Gastrocnemius medialis (tissue), 4 donors: ENCODE data around the gene DRC3. TPM values are rescaled to one million over a fixed set of nuclear protein-coding genes. Genes with fewer than 3 reads are reported as not detected.
"Not testable (repeated sequence)": the region's sequence is repeated elsewhere in the genome, so short reads cannot be mapped to it uniquely, and the experiment has no call there.

ENCODE experiments used
- ATAC-seq, 2 donors: fragments of 150-250 bp; one replicate each; pipeline ENCODE4 v1.9.1; 2016
- DNase-seq, 2 donors: peaks; one replicate each; pipeline ENCODE4 v3.0.0-alpha.2; 2019
- H3K27ac ChIP-seq, 4 donors: fragments of 200-600 bp; sonication (generic); 1 replicate in 1 of 4; 2 replicates in 3 of 4; pipeline ENCODE4 v1.5.1; 2016 to 2018; ENCODE audit warnings: mild to moderate bottlenecking in 2 of 4, moderate library complexity in 1 of 4
- H3K27me3 ChIP-seq, 3 donors: fragments of 200-600 bp; sonication (generic) in 2 of 3; 1 replicate in 1 of 3; 2 replicates in 2 of 3; pipeline versions ENCODE4 v1.5.1 to v1.6.0; 2016 to 2019; ENCODE audit warnings: mild to moderate bottlenecking in 1 of 3, moderate library complexity in 1 of 3
- H3K36me3 ChIP-seq, 2 donors: fragments of 200-600 bp; sonication (generic) in 1 of 2; one replicate each; pipeline ENCODE4 v1.5.1; 2017 to 2018
- H3K4me1 ChIP-seq, 2 donors: fragments of 200-600 bp; sonication (generic) in 1 of 2; one replicate each; pipeline ENCODE4 v1.5.1; 2016 to 2017; ENCODE audit warnings: mild to moderate bottlenecking in 2 of 2
- H3K4me3 ChIP-seq, 4 donors: fragments of 200-600 bp; sonication (generic) in 3 of 4; 1 replicate in 1 of 4; 2 replicates in 3 of 4; pipeline ENCODE4 v1.5.1; 2016 to 2019; ENCODE audit warnings: mild to moderate bottlenecking in 2 of 4
- H3K9me3 ChIP-seq, 3 donors: fragments of 200-600 bp; sonication (generic) in 2 of 3; 1 replicate in 1 of 3; 2 replicates in 2 of 3; pipeline ENCODE4 v1.5.1; 2016 to 2019
- POLR2A ChIP-seq, 2 donors: fragments of 450-650 bp; IDR thresholded peaks; one replicate each; pipeline ENCODE4 v1.6.1; 2017; ENCODE audit warnings: antibody characterized with exemption in 2 of 2, mild to moderate bottlenecking in 2 of 2, moderate library complexity in 2 of 2
- in situ Hi-C, 4 donors: fragments of 200-750 bp; cut with MboI; loops; one replicate each; pipeline versions ENCODE4 v1.15.0 to v1.8.0; 2017; ENCODE audit warnings: low sequenced_read_pairs in 4 of 4
- intact Hi-C: fragments of 100-400 bp; cut with DNase I; formaldehyde crosslinking; loops from one replicate; pipeline ENCODE4 v1.15.1; 2023; ENCODE audit warnings: low total_unique reads
- total RNA-seq, 4 donors: library from RNA; depleted of rRNA; stranded (reverse); fragments of >200 nt; gene quantifications; one replicate each; pipeline versions ENCODE4 v1.1.0 to v1.2.3, GENCODE V29; 2016
- TF ChIP-seq, protein P1 (sequence below), 5 experiments: fragments of 450-650 bp in 3 of 5; fragments of 200-600 bp in 2 of 5; sonication (generic) in 2 of 5; IDR thresholded peaks in 4 of 5; conservative IDR thresholded peaks in 1 of 5; 1 replicate in 4 of 5; 2 replicates in 1 of 5; pipeline ENCODE4 v1.5.1; 2016 to 2019; ENCODE audit warnings: antibody characterized with exemption in 5 of 5, mild to moderate bottlenecking in 3 of 5, moderate library complexity in 3 of 5

Gene DRC3
- total RNA-seq, 4 donors from 2014 or later, result 0.05 to 0.81 (median 0.28) TPM

DNA sequence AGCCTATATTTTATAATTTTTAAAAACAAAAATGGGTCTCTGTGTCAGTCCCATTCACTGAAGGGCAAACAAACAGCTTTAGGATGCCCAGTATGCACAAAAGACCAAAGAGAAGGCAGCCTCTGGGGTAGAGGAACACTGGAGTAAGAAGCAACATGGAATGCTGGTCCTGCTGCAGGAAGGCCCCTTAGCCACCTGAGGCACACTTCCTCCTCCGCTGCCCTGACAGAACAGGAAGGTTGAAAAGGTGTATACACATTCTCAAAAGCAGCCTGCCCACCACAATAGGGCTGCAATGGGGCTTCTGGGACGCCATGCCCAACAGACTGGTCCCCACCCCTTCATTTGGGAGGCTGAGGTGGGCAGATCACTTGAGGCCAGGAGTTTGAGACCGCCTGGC, 20.0 kb upstream of the DRC3 start:
- no peaks in the 10 kb centered on the region for H3K36me3 ChIP-seq
- no peak overlapping the region for H3K4me3 ChIP-seq
- H3K9me3 ChIP-seq, result no peaks in the 10 kb centered on the region
- H3K27ac ChIP-seq, result no peak overlapping the region
- peaks cover 4 to 9% of the 10 kb centered on the region in 2 donors for H3K4me1 ChIP-seq
- in situ Hi-C loops (no loop called here), intact Hi-C loops (no loop called here)
- DNase-seq (no peak), ATAC-seq (no peak)
- no peaks in the 10 kb centered on the region for H3K27me3 ChIP-seq
- no peak for TF ChIP-seq POLR2A (IDR thresholded peaks at IDR 0.05)
- TF ChIP-seq, protein P1, sequence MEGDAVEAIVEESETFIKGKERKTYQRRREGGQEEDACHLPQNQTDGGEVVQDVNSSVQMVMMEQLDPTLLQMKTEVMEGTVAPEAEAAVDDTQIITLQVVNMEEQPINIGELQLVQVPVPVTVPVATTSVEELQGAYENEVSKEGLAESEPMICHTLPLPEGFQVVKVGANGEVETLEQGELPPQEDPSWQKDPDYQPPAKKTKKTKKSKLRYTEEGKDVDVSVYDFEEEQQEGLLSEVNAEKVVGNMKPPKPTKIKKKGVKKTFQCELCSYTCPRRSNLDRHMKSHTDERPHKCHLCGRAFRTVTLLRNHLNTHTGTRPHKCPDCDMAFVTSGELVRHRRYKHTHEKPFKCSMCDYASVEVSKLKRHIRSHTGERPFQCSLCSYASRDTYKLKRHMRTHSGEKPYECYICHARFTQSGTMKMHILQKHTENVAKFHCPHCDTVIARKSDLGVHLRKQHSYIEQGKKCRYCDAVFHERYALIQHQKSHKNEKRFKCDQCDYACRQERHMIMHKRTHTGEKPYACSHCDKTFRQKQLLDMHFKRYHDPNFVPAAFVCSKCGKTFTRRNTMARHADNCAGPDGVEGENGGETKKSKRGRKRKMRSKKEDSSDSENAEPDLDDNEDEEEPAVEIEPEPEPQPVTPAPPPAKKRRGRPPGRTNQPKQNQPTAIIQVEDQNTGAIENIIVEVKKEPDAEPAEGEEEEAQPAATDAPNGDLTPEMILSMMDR (IDR thresholded peaks at IDR 0.05 in 4 of 5, conservative IDR thresholded peaks at IDR 0.05 in 1 of 5), result no peak

DNA sequence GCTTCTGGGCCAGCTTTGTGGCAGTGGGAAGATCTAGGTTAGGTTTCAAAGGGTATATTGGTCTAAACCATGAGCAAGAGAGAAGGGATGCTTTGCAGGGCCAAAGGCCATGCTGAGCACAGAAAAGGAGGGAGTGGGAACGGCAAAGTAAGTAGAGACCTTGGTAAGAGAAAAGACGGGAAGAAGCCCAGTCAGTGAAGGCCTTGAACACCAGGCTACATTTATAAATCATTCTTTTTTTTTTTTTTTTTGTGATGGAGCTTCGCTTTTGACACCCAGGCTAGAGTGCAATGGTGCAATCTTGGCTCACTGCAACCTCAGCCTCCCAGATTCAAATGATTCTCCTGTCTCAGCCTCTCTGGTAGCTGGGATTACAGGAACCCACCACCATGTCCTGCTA, 18.6 kb upstream of the DRC3 start:
- no peaks in the 10 kb centered on the region for H3K9me3 ChIP-seq
- no peak for ATAC-seq
- H3K27me3 ChIP-seq, result no peaks in the 10 kb centered on the region
- no peak overlapping the region for H3K4me3 ChIP-seq
- no peak for DNase-seq
- intact Hi-C loops, result no loop called here
- TF ChIP-seq, protein P1 (IDR thresholded peaks at IDR 0.05 in 4 of 5, conservative IDR thresholded peaks at IDR 0.05 in 1 of 5), result no peak
- no peak for TF ChIP-seq POLR2A (IDR thresholded peaks at IDR 0.05)
- no peaks in the 10 kb centered on the region for H3K36me3 ChIP-seq
- in situ Hi-C loops, result no loop called here
- peaks cover 16 to 23% of the 10 kb centered on the region in 2 donors for H3K4me1 ChIP-seq
- H3K27ac ChIP-seq, result no peak overlapping the region

DNA sequence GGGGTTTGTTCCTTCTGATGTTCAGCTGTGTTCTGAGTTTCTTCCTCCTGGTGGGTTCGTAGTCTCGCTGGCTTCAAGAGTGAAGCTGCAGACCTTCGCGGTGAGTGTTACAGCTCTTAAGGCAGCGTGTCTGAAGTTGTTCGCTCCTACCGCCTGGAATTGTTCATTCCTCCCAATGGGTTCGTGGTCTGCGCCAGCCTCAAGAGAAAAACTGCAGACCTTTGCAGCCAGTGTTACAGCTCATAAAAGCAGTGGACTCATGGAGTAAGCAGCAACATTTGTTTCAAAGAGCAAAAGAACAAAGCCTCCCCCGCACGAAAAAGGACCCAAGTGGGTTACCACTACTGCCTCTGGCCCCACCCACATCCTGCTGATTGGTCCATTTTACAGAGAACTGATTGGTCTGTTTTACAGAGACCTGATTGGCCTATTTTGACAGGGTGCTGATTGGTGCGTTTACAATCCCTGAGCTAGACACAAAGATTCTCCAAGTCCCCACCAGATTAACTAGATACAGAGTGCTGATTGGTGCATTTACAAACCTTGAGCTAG, 16.8 kb upstream of the DRC3 start:
- not testable (repeated sequence) for H3K27me3 ChIP-seq

DNA sequence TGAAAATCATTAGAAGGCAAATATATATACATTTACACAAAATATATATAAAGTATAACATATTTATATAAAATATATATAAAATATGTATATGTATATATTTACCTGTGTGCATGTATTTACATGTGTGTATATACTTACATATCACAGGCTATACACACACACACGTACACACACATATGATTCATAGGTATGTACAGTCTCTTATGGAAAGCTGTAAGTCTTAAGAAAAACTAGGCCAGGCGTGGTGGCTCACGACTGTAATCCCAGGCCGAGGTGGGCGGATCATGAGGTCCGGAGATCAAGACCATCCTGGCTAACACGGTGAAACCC, 15.1 kb upstream of the DRC3 start:
- no peak for TF ChIP-seq POLR2A (IDR thresholded peaks at IDR 0.05)
- TF ChIP-seq, protein P1 (IDR thresholded peaks at IDR 0.05 in 4 of 5, conservative IDR thresholded peaks at IDR 0.05 in 1 of 5), result no peak
- Histone ChIP-seq H3K27ac (peak overlapping the region in 3 of 4 donors; percentile 46 to 67 (median 52)), H3K36me3 (no peaks in the 10 kb centered on the region), H3K4me1 (peaks cover 28 to 37% of the 10 kb centered on the region in 2 donors), H3K4me3 (no peak overlapping the region), H3K27me3 (no peaks in the 10 kb centered on the region), H3K9me3 (no peaks in the 10 kb centered on the region)
- intact Hi-C loops, result no loop called here
- in situ Hi-C loops, result no loop called here
- DNase-seq (no peak), ATAC-seq (no peak)

More for the DNA sequence above, 16.8 kb upstream of the DRC3 start:
- H3K9me3 ChIP-seq, H3K27ac ChIP-seq, in situ Hi-C loops, intact Hi-C loops, DNase-seq, H3K4me3 ChIP-seq, H3K36me3 ChIP-seq, ATAC-seq: not testable (repeated sequence)
- peaks cover 28 to 40% of the 10 kb centered on the region in 2 donors for H3K4me1 ChIP-seq

DNA sequence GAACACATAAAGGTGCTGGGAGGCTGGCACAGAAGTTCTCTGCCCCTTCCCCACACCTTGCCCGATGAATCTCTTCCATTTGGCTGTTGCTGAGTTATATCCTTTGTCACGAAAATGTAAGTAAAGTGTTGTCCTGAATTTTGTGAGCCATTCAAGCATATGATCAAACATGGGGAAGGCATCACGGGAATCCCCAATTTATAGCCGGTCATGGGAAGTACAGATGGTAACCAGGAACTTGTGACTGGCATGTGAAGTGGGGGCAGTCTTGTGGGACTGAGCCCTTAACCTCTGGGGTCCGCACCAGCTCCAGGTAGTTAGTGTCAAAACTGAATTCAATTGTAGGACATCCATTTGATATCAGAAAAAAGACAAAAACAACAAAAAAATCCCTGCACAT, 13.7 kb upstream of the DRC3 start:
- Histone ChIP-seq H3K27me3 (no peaks in the 10 kb centered on the region), H3K4me1 (peaks cover 35 to 44% of the 10 kb centered on the region in 2 donors), H3K27ac (peak overlapping the region; percentile 44 to 67 (median 49)), H3K4me3 (no peak overlapping the region), H3K36me3 (no peaks in the 10 kb centered on the region), H3K9me3 (no peaks in the 10 kb centered on the region)
- in situ Hi-C loops (no loop called here), intact Hi-C loops (no loop called here)
- no peak for ATAC-seq
- no peak for TF ChIP-seq POLR2A (IDR thresholded peaks at IDR 0.05)
- TF ChIP-seq, protein P1 (IDR thresholded peaks at IDR 0.05 in 4 of 5, conservative IDR thresholded peaks at IDR 0.05 in 1 of 5), result no peak
- DNase-seq, result no peak
